Esophagus muscularis mucosa (tissue), 4 donors: ENCODE results near the gene SEC24B. TPM values are rescaled to one million over a fixed set of nuclear protein-coding genes. Genes with fewer than 3 reads are reported as not detected.

ENCODE experiments used
- DNase-seq: peaks from one replicate; pipeline ENCODE4 v3.0.0-alpha.2; 2017; ENCODE audit errors: extremely low spot score
- H3K27ac ChIP-seq, 4 donors: fragments of 200-600 bp; sonication (generic); replicated peaks in 1 of 4; 1 replicate in 3 of 4; 2 replicates in 1 of 4; pipeline ENCODE4 v1.5.1; 2016 to 2019; ENCODE audit warnings: mild to moderate bottlenecking in 1 of 4
- H3K27me3 ChIP-seq, 4 donors: fragments of 200-600 bp; sonication (generic); one replicate each; pipeline versions ENCODE4 v1.5.1 to v1.6.0; 2016 to 2019
- H3K36me3 ChIP-seq, 4 donors: fragments of 200-600 bp; sonication (generic); one replicate each; pipeline ENCODE4 v1.5.1; 2016 to 2019
- H3K4me1 ChIP-seq, 4 donors: fragments of 200-600 bp; sonication (generic); one replicate each; pipeline ENCODE4 v1.5.1; 2016 to 2019
- H3K4me3 ChIP-seq, 4 donors: fragments of 200-600 bp; sonication (generic); 1 replicate in 2 of 4; 2 replicates in 2 of 4; pipeline ENCODE4 v1.5.1; 2016 to 2019; ENCODE audit warnings: mild to moderate bottlenecking in 4 of 4, moderate library complexity in 1 of 4
- H3K9me3 ChIP-seq, 4 donors: fragments of 200-600 bp; sonication (generic); 1 replicate in 3 of 4; 2 replicates in 1 of 4; pipeline ENCODE4 v1.5.1; 2016 to 2019
- EP300 ChIP-seq: sonication (generic); formaldehyde crosslinking; IDR thresholded peaks from one replicate; pipeline ENCODE4 v1.6.1; 2017; ENCODE audit warnings: antibody characterized with exemption
- POLR2A ChIP-seq: fragments of 450-650 bp; IDR thresholded peaks from one replicate; pipeline ENCODE4 v1.6.1; 2017; ENCODE audit warnings: antibody characterized with exemption, moderate library complexity, mild to moderate bottlenecking, low read depth
- POLR2AphosphoS5 ChIP-seq, 2 donors: sonication (generic); formaldehyde crosslinking; IDR thresholded peaks; one replicate each; pipeline ENCODE4 v1.6.1; 2017; ENCODE audit warnings: antibody characterized with exemption in 2 of 2
- WGBS: methylation state at CpG from one replicate; pipeline ENCODE4 v1.1.5; 2018; 5-methylcytosine and 5-hydroxymethylcytosine counted together
- intact Hi-C: fragments of 100-400 bp; cut with DNase I; formaldehyde crosslinking; loops from one replicate; pipeline ENCODE4 v1.15.1; 2023
- total RNA-seq, 4 donors: library from RNA; depleted of rRNA; stranded (reverse); fragments of >200 nt; gene quantifications; one replicate each; pipeline versions ENCODE4 v1.1.0 to v1.2.1, GENCODE V29; 2016
- TF ChIP-seq, protein P1 (sequence below), 3 experiments: fragments of 200-600 bp in 2 of 3; fragments of 450-650 bp in 1 of 3; sonication (generic) in 2 of 3; IDR thresholded peaks; one replicate each; pipeline ENCODE4 v1.5.1; 2017 to 2019; ENCODE audit warnings: antibody characterized with exemption in 3 of 3, mild to moderate bottlenecking in 2 of 3, moderate library complexity in 1 of 3

Gene SEC24B
- total RNA-seq, 4 donors from 2014 or later: 34.5 to 46.5 (median 37.0) TPM

DNA sequence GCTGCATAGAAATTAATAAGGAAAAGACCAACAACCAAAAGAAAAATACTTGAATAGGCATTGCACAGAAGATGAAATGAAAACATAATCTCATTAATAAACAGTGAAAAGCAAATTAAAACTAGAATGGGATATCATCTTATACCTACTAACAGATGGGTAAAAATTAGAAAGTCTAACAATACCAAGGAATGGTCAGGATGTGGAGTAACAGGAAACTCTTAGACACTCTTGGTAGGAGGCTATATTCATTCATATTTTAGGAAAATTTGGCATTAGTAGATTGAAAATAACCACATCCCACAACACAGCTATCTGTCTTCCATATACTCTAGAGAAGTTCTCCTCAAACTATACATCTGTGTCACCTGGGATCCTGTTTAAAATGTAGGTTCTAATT, 36.3 kb downstream of the SEC24B start:
- TF ChIP-seq, protein P1, sequence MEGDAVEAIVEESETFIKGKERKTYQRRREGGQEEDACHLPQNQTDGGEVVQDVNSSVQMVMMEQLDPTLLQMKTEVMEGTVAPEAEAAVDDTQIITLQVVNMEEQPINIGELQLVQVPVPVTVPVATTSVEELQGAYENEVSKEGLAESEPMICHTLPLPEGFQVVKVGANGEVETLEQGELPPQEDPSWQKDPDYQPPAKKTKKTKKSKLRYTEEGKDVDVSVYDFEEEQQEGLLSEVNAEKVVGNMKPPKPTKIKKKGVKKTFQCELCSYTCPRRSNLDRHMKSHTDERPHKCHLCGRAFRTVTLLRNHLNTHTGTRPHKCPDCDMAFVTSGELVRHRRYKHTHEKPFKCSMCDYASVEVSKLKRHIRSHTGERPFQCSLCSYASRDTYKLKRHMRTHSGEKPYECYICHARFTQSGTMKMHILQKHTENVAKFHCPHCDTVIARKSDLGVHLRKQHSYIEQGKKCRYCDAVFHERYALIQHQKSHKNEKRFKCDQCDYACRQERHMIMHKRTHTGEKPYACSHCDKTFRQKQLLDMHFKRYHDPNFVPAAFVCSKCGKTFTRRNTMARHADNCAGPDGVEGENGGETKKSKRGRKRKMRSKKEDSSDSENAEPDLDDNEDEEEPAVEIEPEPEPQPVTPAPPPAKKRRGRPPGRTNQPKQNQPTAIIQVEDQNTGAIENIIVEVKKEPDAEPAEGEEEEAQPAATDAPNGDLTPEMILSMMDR (IDR thresholded peaks at IDR 0.05): no peak
- TF ChIP-seq POLR2AphosphoS5 (IDR thresholded peaks at IDR 0.05) (no peak), EP300 (no peak), POLR2A (no peak)
- Histone ChIP-seq H3K4me3 (no peak overlapping the region), H3K9me3 (no peaks in the 10 kb centered on the region), H3K4me1 (peaks cover 34 to 61% (median 38%) of the 10 kb centered on the region in 4 donors), H3K27me3 (no peaks in the 10 kb centered on the region), H3K36me3 (peaks cover 0 to 13% (median under 1%) of the 10 kb centered on the region in 4 donors), H3K27ac (no peak overlapping the region)
- no peak for DNase-seq
- intact Hi-C loops: no loop called here

DNA sequence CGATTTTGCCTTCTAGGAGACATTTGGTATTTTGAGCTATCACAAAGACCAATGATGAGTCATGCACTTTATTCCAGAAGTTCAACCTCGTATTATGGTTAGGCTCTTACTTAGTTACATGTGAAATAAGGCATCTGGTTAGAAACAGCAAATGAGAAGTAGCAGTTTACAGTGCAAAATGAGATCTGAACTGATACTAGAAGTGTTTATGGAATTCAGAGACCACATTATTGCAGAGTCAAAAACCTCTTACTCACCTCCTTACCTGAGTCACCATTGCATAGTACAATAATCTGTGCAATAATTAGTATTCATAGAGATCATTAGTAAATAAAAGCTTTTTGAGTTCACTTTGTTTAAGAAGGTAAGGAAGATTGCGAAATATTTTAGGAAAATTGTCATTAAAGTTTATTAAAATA, 38.7 kb downstream of the SEC24B start:
- Histone ChIP-seq H3K27me3 (no peaks in the 10 kb centered on the region), H3K4me1 (peaks cover 22 to 48% (median 28%) of the 10 kb centered on the region in 4 donors), H3K27ac (no peak overlapping the region), H3K4me3 (no peak overlapping the region), H3K36me3 (peaks cover 0 to 12% (median 1%) of the 10 kb centered on the region in 4 donors), H3K9me3 (no peaks in the 10 kb centered on the region)
- no peak for DNase-seq
- TF ChIP-seq, protein P1 (IDR thresholded peaks at IDR 0.05): no peak
- TF ChIP-seq POLR2A (no peak), POLR2AphosphoS5 (IDR thresholded peaks at IDR 0.05) (no peak), EP300 (no peak)
- 54% methylated on average over 3 of the region's 3 CpGs for WGBS
- intact Hi-C loops: no loop called here

DNA sequence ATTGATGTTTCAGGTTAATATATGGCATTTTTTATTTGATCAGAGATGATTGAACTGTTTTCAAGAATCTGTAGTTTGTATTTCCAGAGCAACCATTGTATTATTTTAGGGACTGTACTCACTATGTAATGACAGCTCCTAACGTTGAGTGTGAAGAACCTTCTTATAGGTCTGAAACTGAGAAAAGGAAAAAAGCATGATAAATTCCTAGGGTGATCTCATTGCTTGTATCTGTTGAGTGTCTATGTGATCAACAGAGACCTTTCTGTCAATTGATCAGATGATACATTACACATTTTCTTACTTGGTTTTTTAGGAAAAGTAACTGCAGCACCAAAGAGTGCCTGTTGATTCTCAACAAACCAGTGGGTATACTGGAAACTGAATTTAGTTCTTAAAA, 40.2 kb downstream of the SEC24B start:
- WGBS: 59% methylated on average over 1 of the region's 1 CpG
- TF ChIP-seq, protein P1 (IDR thresholded peaks at IDR 0.05): no peak
- TF ChIP-seq POLR2AphosphoS5 (IDR thresholded peaks at IDR 0.05): no peak
- TF ChIP-seq POLR2A: no peak
- H3K9me3 ChIP-seq: no peaks in the 10 kb centered on the region
- no peak for DNase-seq
- peaks cover 0 to 12% (median 2%) of the 10 kb centered on the region in 4 donors for H3K36me3 ChIP-seq
- intact Hi-C loops: no loop called here
- peaks cover 15 to 40% (median 24%) of the 10 kb centered on the region in 4 donors for H3K4me1 ChIP-seq
- H3K27me3 ChIP-seq: no peaks in the 10 kb centered on the region
- no peak overlapping the region for H3K27ac ChIP-seq
- H3K4me3 ChIP-seq: no peak overlapping the region

DNA sequence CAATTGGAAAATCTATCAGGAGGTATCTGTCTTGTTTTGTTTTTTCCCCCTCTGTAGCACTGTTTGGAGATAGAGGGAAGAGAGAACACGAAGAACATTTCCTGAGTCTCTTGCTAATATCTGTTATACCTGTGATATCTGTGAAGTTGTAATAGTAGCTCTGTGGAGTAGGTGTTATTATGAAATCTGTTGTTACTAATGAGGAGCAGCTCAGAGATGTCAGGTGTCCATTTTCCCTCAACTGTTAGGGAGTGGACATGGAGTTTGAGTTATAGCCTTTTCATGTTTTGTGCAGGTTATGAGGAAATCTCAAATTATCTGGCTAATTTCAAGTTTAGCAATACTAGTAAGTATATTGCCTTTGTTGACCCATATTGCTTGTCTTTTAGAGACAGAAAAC, 52.4 kb downstream of the SEC24B start:
- no peak overlapping the region for H3K4me3 ChIP-seq
- no peak overlapping the region for H3K27ac ChIP-seq
- WGBS: 87% methylated on average over 1 of the region's 1 CpG
- DNase-seq: no peak
- no peaks in the 10 kb centered on the region for H3K27me3 ChIP-seq
- intact Hi-C loops: no loop called here
- H3K9me3 ChIP-seq: no peaks in the 10 kb centered on the region
- H3K4me1 ChIP-seq: no peaks in the 10 kb centered on the region
- TF ChIP-seq, protein P1 (IDR thresholded peaks at IDR 0.05): no peak
- TF ChIP-seq POLR2A (no peak), EP300 (no peak), POLR2AphosphoS5 (IDR thresholded peaks at IDR 0.05) (no peak)
- peaks cover 0 to 18% (median 3%) of the 10 kb centered on the region in 4 donors for H3K36me3 ChIP-seq

DNA sequence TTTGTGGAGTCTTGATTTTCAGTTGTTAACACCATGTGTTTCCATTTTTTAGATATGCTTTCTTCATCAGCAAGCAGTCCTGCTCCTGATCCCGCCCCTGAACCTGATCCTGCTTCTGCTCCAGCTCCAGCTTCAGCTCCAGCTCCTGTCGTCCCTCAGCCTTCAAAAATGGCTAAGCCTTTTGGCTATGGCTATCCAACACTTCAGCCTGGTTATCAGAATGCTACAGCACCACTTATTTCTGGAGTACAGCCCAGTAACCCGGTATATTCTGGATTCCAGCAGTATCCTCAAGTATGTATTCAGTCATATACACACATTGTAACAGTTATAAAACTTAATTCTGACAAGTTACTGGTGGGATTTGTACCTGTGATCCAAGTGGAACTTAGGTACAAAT, 60.9 kb downstream of the SEC24B start:
- WGBS: 88% methylated on average over 3 of the region's 3 CpGs
- TF ChIP-seq, protein P1 (IDR thresholded peaks at IDR 0.05): no peak
- TF ChIP-seq EP300 (no peak), POLR2A (no peak)
- Histone ChIP-seq H3K4me3 (no peak overlapping the region), H3K27ac (no peak overlapping the region), H3K27me3 (no peaks in the 10 kb centered on the region), H3K9me3 (no peaks in the 10 kb centered on the region), H3K36me3 (peaks cover 19 to 69% (median 42%) of the 10 kb centered on the region in 4 donors), H3K4me1 (peaks cover 0 to 9% (median 0%) of the 10 kb centered on the region in 4 donors)
- intact Hi-C loops: no loop called here
- no peak for DNase-seq
